Suprapubic skin (tissue), 4 donors: Measurements from ENCODE around the gene SETD2. TPM values are rescaled to one million over a fixed set of nuclear protein-coding genes. Genes with fewer than 3 reads are reported as not detected.

Source experiments
- DNase-seq, 2 donors: peaks; one replicate each; pipeline ENCODE4 v3.0.0-alpha.2; 2019; ENCODE audit warnings: low spot score in 2 of 2
- H3K27ac ChIP-seq: fragments of 200-600 bp; sonication (generic); one replicate; pipeline ENCODE4 v1.5.1; 2019
- H3K27me3 ChIP-seq: fragments of 200-600 bp; sonication (generic); one replicate; pipeline ENCODE4 v1.5.1; 2019
- H3K36me3 ChIP-seq: fragments of 200-600 bp; sonication (generic); one replicate; pipeline ENCODE4 v1.5.1; 2019
- H3K4me1 ChIP-seq: fragments of 200-600 bp; sonication (generic); one replicate; pipeline ENCODE4 v1.5.1; 2019
- H3K4me3 ChIP-seq: fragments of 200-600 bp; sonication (generic); one replicate; pipeline ENCODE4 v1.5.1; 2019; ENCODE audit warnings: mild to moderate bottlenecking
- H3K9me3 ChIP-seq: fragments of 200-600 bp; sonication (generic); one replicate; pipeline ENCODE4 v1.5.1; 2019
- CTCF ChIP-seq, 2 donors: fragments of 200-600 bp in 1 of 2; fragments of 450-650 bp in 1 of 2; sonication (generic) in 1 of 2; IDR thresholded peaks; one replicate each; pipeline ENCODE4 v1.5.1; 2016 to 2019; ENCODE audit warnings: antibody characterized with exemption in 2 of 2, mild to moderate bottlenecking in 1 of 2, moderate library complexity in 1 of 2
- EP300 ChIP-seq: sonication (generic); formaldehyde crosslinking; IDR thresholded peaks from one replicate; pipeline ENCODE4 v1.6.1; 2017; ENCODE audit warnings: antibody characterized with exemption
- POLR2A ChIP-seq, 2 donors: fragments of 450-650 bp; IDR thresholded peaks; one replicate each; pipeline ENCODE4 v1.6.1; 2017; ENCODE audit warnings: antibody characterized with exemption in 2 of 2, mild to moderate bottlenecking in 2 of 2, moderate library complexity in 2 of 2
- POLR2AphosphoS5 ChIP-seq, 3 donors: sonication (generic); formaldehyde crosslinking; IDR thresholded peaks; one replicate each; pipeline ENCODE4 v1.6.1; 2017; ENCODE audit warnings: antibody characterized with exemption in 3 of 3
- WGBS: methylation state at CpG from one replicate; pipeline ENCODE4 v1.1.5; 2018; 5-methylcytosine and 5-hydroxymethylcytosine counted together
- total RNA-seq, 4 donors: library from RNA; depleted of rRNA; stranded (reverse); fragments of >200 nt; gene quantifications; one replicate each; pipeline ENCODE4 v1.1.0, GENCODE V29; 2016

SETD2 gene
- total RNA-seq, 4 donors from 2014 or later: 41.4 to 78.6 (median 53.4) TPM

- Histone ChIP-seq H3K36me3 (peaks cover 72% of the 10 kb centered on the region), H3K4me1 (peaks cover 18% of the 10 kb centered on the region), H3K27me3 (no peaks in the 10 kb centered on the region), H3K27ac (no peak overlapping the region), H3K4me3 (no peak overlapping the region), H3K9me3 (no peaks in the 10 kb centered on the region)
- WGBS: 88% methylated on average over 9 of the region's 9 CpGs
- TF ChIP-seq EP300 (no peak), CTCF (IDR thresholded peaks at IDR 0.05) (no peak), POLR2A (IDR thresholded peaks at IDR 0.05) (no peak), POLR2AphosphoS5 (IDR thresholded peaks at IDR 0.05) (no peak)
- DNase-seq: no peak
These were observed 157.7 kb downstream of the SETD2 start for GRCh38 chr3:47006145-47006651.

- no peak for TF ChIP-seq POLR2A (IDR thresholded peaks at IDR 0.05)
- TF ChIP-seq EP300: no peak
- TF ChIP-seq POLR2AphosphoS5 (IDR thresholded peaks at IDR 0.05): no peak
- no peak for TF ChIP-seq CTCF (IDR thresholded peaks at IDR 0.05)
- 57% methylated on average over 19 of the region's 32 CpGs for WGBS
- Histone ChIP-seq H3K4me1 (peaks cover 18% of the 10 kb centered on the region), H3K9me3 (no peaks in the 10 kb centered on the region), H3K27ac (no peak overlapping the region), H3K27me3 (no peaks in the 10 kb centered on the region), H3K36me3 (peaks cover 79% of the 10 kb centered on the region), H3K4me3 (no peak overlapping the region)
- DNase-seq: peak; percentile 61 to 80
These were observed 158.4 kb downstream of the SETD2 start for GRCh38 chr3:47005212-47006144.

- 91% methylated on average over 14 of the region's 17 CpGs for WGBS
- Histone ChIP-seq H3K9me3 (no peaks in the 10 kb centered on the region), H3K27ac (no peak overlapping the region), H3K36me3 (peaks cover 88% of the 10 kb centered on the region), H3K4me1 (peaks cover 11% of the 10 kb centered on the region), H3K27me3 (no peaks in the 10 kb centered on the region), H3K4me3 (no peak overlapping the region)
- no peak for TF ChIP-seq POLR2A (IDR thresholded peaks at IDR 0.05)
- TF ChIP-seq CTCF (IDR thresholded peaks at IDR 0.05): no peak
- no peak for TF ChIP-seq EP300
- TF ChIP-seq POLR2AphosphoS5 (IDR thresholded peaks at IDR 0.05): no peak
- peak; percentile 61 to 73 for DNase-seq
These were observed 159.3 kb downstream of the SETD2 start for GRCh38 chr3:47004369-47005211.

- no peak for TF ChIP-seq POLR2AphosphoS5 (IDR thresholded peaks at IDR 0.05)
- 96% methylated on average over 22 of the region's 27 CpGs for WGBS
- H3K36me3 ChIP-seq: peaks cover 97% of the 10 kb centered on the region
- peaks cover 2% of the 10 kb centered on the region for H3K4me1 ChIP-seq
- no peak overlapping the region for H3K4me3 ChIP-seq
- H3K27ac ChIP-seq: no peak overlapping the region
- DNase-seq: peak; percentile 59 to 81
- H3K27me3 ChIP-seq: no peaks in the 10 kb centered on the region
- no peaks in the 10 kb centered on the region for H3K9me3 ChIP-seq
These were observed 160.2 kb downstream of the SETD2 start for GRCh38 chr3:47003461-47004368.

- Histone ChIP-seq H3K4me3 (no peak overlapping the region), H3K4me1 (no peaks in the 10 kb centered on the region), H3K9me3 (no peaks in the 10 kb centered on the region), H3K36me3 (peaks cover 99% of the 10 kb centered on the region), H3K27ac (no peak overlapping the region), H3K27me3 (no peaks in the 10 kb centered on the region)
- TF ChIP-seq POLR2AphosphoS5 (IDR thresholded peaks at IDR 0.05) (no peak), CTCF (IDR thresholded peaks at IDR 0.05) (no peak), EP300 (no peak), POLR2A (IDR thresholded peaks at IDR 0.05) (no peak)
- WGBS: 93% methylated on average over 5 of the region's 10 CpGs
- DNase-seq: no peak
These were observed 160.9 kb downstream of the SETD2 start for GRCh38 chr3:47003056-47003410.
